KMS-11 (cell line): ENCODE data around the gene ELOVL7.

Experiments used
- H2AFZ ChIP-seq: fragments of 200-600 bp; sonication (generic); 2 replicates; pipeline ENCODE4 v1.6.1; 2016; ENCODE audit warnings: antibody characterized with exemption, mixed run types, low read depth
- H3K27ac ChIP-seq: fragments of 200-600 bp; sonication (generic); 2 replicates; pipeline ENCODE4 v1.6.1; 2016; ENCODE audit warnings: mild to moderate bottlenecking, mixed run types
- H3K27me3 ChIP-seq: fragments of 200-600 bp; sonication (generic); 2 replicates; pipeline ENCODE4 v1.6.1; 2017; ENCODE audit warnings: mild to moderate bottlenecking, low read depth, mixed run types, moderate library complexity; ENCODE audit not compliant: insufficient read depth
- H3K36me3 ChIP-seq: fragments of 200-600 bp; sonication (generic); 2 replicates; pipeline ENCODE4 v1.6.1; 2017; ENCODE audit warnings: mild to moderate bottlenecking, mixed run types; ENCODE audit not compliant: insufficient read depth
- H3K4me1 ChIP-seq: fragments of 200-600 bp; sonication (generic); 2 replicates; pipeline ENCODE4 v1.6.1; 2016; ENCODE audit warnings: mild to moderate bottlenecking, low read depth, mixed run types; ENCODE audit not compliant: poor library complexity, severe bottlenecking
- H3K4me2 ChIP-seq: fragments of 200-600 bp; sonication (generic); 2 replicates; pipeline ENCODE4 v1.7.0; 2016; ENCODE audit warnings: mild to moderate bottlenecking, mixed run types
- H3K4me3 ChIP-seq: fragments of 200-600 bp; sonication (generic); IDR thresholded peaks from 2 replicates; pipeline ENCODE4 v1.6.1; 2017; ENCODE audit warnings: low read depth, low read length, mixed read lengths; ENCODE audit not compliant: insufficient read depth
- H3K79me2 ChIP-seq: fragments of 200-600 bp; sonication (generic); 2 replicates; pipeline ENCODE4 v1.6.1; 2016; ENCODE audit warnings: low read depth, mixed run types; ENCODE audit not compliant: insufficient read depth
- H3K9ac ChIP-seq: fragments of 200-600 bp; sonication (generic); 2 replicates; pipeline ENCODE4 v1.6.1; 2016; ENCODE audit warnings: mild to moderate bottlenecking, mixed run types
- H4K20me1 ChIP-seq: fragments of 200-600 bp; sonication (generic); 2 replicates; pipeline ENCODE4 v1.6.1; 2016; ENCODE audit warnings: mild to moderate bottlenecking, mixed run types; ENCODE audit not compliant: insufficient read depth
- TF ChIP-seq, protein P1 (sequence below): fragments of 200-600 bp; sonication (generic); conservative IDR thresholded peaks from 2 replicates; pipeline ENCODE4 v1.6.1; 2017; ENCODE audit warnings: low read depth, mild to moderate bottlenecking, antibody characterized with exemption, low read length, moderate library complexity, mixed read lengths

ELOVL7 gene

GRCh38 chr5:60779466-60779865 is 64.6 kb downstream of the ELOVL7 start:
- Histone ChIP-seq H3K4me1 (no peaks in the 10 kb centered on the region), H3K9ac (no peak overlapping the region), H3K4me3 (no peak overlapping the region), H2AFZ (no peak overlapping the region), H3K4me2 (no peak overlapping the region), H3K79me2 (no peaks in the 10 kb centered on the region), H3K27ac (no peak overlapping the region), H4K20me1 (no peaks in the 10 kb centered on the region), H3K36me3 (no peaks in the 10 kb centered on the region), H3K27me3 (no peaks in the 10 kb centered on the region)
- TF ChIP-seq, protein P1, sequence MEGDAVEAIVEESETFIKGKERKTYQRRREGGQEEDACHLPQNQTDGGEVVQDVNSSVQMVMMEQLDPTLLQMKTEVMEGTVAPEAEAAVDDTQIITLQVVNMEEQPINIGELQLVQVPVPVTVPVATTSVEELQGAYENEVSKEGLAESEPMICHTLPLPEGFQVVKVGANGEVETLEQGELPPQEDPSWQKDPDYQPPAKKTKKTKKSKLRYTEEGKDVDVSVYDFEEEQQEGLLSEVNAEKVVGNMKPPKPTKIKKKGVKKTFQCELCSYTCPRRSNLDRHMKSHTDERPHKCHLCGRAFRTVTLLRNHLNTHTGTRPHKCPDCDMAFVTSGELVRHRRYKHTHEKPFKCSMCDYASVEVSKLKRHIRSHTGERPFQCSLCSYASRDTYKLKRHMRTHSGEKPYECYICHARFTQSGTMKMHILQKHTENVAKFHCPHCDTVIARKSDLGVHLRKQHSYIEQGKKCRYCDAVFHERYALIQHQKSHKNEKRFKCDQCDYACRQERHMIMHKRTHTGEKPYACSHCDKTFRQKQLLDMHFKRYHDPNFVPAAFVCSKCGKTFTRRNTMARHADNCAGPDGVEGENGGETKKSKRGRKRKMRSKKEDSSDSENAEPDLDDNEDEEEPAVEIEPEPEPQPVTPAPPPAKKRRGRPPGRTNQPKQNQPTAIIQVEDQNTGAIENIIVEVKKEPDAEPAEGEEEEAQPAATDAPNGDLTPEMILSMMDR = no peak

DNA sequence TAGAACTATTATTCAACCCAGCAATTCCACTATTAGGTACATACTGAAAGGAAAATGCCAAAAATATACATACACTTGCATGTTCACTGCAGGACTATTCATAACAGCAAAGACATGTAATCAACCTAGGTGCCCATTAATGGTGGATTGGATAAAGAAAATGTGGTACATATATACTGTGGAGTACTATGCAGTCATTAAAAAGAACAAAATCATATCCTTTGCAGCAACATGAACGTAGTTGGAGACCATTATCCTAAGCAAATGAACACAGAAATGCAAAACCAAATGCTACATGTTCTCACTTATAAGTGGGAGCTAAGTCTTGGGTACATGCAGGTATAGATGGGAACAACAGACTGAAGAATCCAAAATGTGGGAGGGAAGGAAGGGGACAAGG is 67.7 kb downstream of the ELOVL7 start:
- Histone ChIP-seq H3K27me3 (no peaks in the 10 kb centered on the region), H3K36me3 (no peaks in the 10 kb centered on the region), H3K4me3 (no peak overlapping the region), H3K79me2 (no peaks in the 10 kb centered on the region), H3K4me2 (no peak overlapping the region), H3K9ac (no peak overlapping the region), H4K20me1 (no peaks in the 10 kb centered on the region), H3K27ac (no peak overlapping the region), H2AFZ (no peak overlapping the region), H3K4me1 (no peaks in the 10 kb centered on the region)
- TF ChIP-seq, protein P1 = no peak

DNA sequence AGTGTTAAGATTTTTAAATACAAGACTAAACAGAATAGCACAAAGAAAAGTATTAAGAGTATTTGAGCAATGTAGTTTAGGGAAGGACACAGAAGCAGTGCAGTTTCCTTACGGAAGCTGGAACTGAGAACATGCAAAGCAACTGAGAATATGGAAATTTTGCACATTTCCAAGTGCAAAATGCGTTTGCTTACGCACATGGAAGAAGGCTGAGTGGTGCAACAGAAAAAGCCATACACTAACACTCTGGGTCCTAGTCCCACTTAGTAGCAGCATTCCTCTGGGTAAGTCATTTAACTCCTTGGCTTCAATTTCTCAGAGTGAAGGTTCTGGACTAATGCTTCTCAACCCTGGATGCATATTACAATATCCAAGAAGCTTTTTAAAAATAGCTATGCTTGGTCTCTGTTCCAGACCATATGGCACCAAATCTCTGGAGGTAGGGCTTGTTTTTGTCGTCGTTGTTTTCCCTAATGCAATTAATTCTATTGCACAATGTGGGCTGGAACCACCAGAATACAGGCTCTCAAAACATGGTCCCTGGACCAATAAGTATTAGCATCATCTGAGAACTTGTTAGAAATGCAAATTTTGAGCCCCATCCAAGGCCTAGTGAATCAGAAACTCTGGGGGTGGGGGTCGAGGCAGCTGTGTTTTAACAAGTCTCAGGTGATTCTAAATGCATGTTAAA is 78.9 kb downstream of the ELOVL7 start:
- Histone ChIP-seq H3K27ac (no peak overlapping the region), H4K20me1 (no peaks in the 10 kb centered on the region), H3K4me3 (no peak overlapping the region)

DNA sequence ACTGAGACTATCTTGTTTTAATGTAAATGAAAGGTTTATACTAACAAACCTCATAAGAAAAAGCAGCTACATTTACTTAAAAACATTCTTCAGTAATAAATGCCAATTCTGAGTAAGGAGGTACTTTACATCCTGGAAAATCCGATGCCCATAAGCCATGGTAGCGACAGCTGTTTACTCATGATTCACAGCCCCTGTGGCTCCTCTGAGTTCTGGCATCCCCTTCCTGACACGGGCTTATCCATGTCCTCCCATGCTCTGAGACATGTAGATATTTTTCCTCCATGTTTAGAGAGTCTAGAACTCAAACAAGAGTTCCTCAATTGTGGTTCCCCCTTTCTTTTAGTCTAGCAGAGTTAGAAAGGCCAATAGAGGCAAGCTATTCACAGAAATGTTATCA is 81.0 kb downstream of the ELOVL7 start:
- Histone ChIP-seq H3K4me1 (no peaks in the 10 kb centered on the region), H2AFZ (no peak overlapping the region), H3K79me2 (no peaks in the 10 kb centered on the region), H3K36me3 (no peaks in the 10 kb centered on the region), H3K9ac (no peak overlapping the region), H3K4me2 (no peak overlapping the region), H3K27me3 (no peaks in the 10 kb centered on the region), H3K27ac (no peak overlapping the region), H4K20me1 (no peaks in the 10 kb centered on the region), H3K4me3 (no peak overlapping the region)
- TF ChIP-seq, protein P1 = no peak

More for the DNA sequence above, 78.9 kb downstream of the ELOVL7 start:
- no peaks in the 10 kb centered on the region for H3K79me2 ChIP-seq
- no peaks in the 10 kb centered on the region for H3K27me3 ChIP-seq
- H2AFZ ChIP-seq = no peak overlapping the region
- TF ChIP-seq, protein P1 = no peak
- H3K9ac ChIP-seq = no peak overlapping the region
- no peaks in the 10 kb centered on the region for H3K4me1 ChIP-seq
- H3K36me3 ChIP-seq = no peaks in the 10 kb centered on the region
- no peak overlapping the region for H3K4me2 ChIP-seq
